Activated CD8-positive, alpha-beta memory T cell treated with anti-CD3 and anti-CD28 coated beads for 36 hours (primary cell): ENCODE results near the gene SPATA17. TPM values are rescaled to one million over a fixed set of nuclear protein-coding genes. Genes with fewer than 3 reads are reported as not detected.

Experiments used
- CTCF ChIA-PET: fragments of 350-600 bp; sonication (Branson Sonifier 250); formaldehyde crosslinking; loops from one replicate; lab custom pipeline; 2021; ENCODE audit warnings: antibody characterized with exemption; lab: Charles Lee
- POLR2A ChIA-PET: fragments of 350-600 bp; sonication (Branson Sonifier 250); formaldehyde crosslinking; loops from one replicate; lab custom pipeline; 2021; ENCODE audit warnings: antibody characterized with exemption; lab: Charles Lee
- total RNA-seq, 2 experiments: library from RNA; stranded (reverse); gene quantifications; one replicate each; pipeline ENCODE4 v1.2.3, GENCODE V29; 2021

Gene SPATA17
- total RNA-seq, 2 experiments from 2014 or later, result 0.27 TPM; not detected in 1

DNA sequence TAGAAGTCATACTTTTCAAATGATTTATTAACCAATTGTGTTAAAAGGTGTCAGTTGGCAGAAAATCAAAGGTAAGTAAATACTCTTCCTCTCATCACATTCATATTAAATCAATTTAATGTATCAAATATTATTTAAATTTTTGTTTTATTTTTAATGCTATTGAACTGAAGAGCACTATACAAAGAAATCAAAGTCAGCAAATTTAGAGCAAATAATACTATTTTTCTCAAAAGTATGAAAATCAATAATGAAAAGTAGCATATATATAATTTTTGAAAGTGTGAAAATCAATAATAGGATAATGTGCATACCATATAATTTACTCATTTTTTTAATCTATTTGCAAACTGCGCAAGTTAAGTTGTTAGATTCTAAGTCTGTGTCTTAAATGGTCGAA is 181.0 kb downstream of the SPATA17 start:
- POLR2A ChIA-PET, result no interaction called here
- CTCF ChIA-PET, result no interaction called here

GRCh38 chr1:217813031-217813430 is 181.9 kb downstream of the SPATA17 start:
- POLR2A ChIA-PET, result no interaction called here
- CTCF ChIA-PET, result no interaction called here

- ChIA-PET POLR2A (no interaction called here), CTCF (no interaction called here)
Observed at GRCh38 chr1:217837691-217838090, 206.5 kb downstream of the SPATA17 start.

DNA sequence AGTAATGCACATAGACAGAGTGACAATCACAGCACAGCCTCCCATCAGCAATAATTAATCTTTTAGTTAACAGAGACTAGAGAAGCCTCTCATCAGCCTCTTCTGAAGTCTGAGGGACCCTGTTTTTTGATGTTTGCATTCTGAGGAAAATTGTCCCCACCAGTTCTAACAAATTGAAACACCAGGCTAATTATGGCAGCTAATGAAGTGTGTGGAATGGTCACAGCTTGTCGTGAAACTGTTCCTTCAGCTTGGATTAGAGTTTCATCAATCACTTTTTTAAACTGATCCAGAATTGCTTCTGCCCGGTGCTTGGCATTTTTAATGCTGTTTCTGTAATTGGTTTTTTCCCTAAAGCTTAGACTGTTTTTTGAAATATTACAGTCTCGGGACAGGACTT is 208.0 kb downstream of the SPATA17 start:
- CTCF ChIA-PET, result no interaction called here

GRCh38 chr1:217846733-217847132 is 215.6 kb downstream of the SPATA17 start:
- POLR2A ChIA-PET, result no interaction called here
- CTCF ChIA-PET, result no interaction called here

More for the DNA sequence above, 208.0 kb downstream of the SPATA17 start:
- POLR2A ChIA-PET, result no interaction called here

DNA sequence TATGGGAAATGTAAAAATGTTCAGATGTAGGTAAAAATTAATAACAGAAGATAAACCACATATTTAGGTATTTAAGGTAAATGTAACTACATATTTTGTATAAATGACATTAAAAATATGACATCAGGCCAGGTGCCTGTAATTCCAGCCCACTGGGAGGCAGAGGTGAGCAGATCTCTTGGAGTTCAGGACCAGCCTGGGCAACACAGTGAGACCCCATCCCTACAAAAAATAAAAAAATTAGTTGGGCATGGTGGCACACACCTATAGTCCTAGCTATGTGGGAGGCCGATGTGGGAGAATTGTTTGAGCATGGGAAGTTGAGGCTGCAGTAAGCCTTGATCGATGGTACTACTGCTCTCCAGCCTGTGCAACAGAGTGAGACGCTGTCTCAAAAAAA is 216.5 kb downstream of the SPATA17 start:
- CTCF ChIA-PET, result no interaction called here
- POLR2A ChIA-PET, result no interaction called here

DNA sequence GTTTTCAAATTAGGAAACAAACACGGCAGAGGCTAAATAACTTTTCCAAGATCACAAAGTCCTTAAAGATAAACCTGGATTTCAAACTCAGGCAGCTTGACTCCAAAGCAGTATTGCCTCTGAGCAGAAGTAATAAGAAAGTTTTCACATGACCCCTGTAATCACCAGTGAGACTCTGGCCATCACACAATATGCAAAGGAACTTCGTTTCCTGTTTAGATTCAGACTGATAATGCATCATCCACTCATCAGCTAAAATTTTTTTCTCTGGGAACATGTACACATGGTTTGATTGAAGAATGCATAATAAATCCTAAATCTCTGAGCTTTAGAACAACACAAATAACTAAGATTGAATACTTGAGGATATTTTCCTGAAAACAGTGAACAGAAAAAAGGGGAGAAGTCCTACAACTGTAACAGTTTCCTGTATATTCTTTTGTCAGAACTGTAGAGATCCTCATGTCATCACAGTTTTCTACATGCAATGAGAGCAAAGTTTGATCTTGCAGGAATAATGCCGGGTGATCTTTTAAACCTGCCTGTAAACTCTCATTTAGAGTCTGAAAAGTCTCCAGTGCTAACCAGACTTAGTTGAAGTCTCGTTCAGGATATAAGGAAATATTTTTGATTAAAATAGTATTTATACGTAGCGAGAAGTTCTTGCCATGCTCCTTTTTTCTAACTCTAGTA is 225.3 kb downstream of the SPATA17 start:
- ChIA-PET POLR2A (no interaction called here), CTCF (no interaction called here)

DNA sequence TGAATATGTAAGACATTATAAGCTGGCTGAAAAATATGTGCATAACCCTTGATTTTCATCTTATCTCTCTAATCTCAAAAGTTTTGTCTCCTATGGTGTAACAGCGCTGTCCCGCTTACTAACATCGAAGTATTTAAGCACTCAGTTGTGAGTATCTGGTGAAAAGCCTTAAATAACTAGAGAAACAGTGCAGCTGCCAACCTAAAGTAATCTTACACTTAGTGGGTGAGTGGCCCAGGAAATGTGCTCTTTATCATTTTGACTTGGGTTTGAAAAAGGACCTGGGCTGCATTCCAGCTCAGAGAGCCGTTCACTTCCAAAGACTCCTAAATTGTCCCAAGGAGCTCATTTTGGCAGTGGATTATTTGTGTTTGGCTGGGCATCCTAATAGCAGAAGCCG is 225.9 kb downstream of the SPATA17 start:
- ChIA-PET POLR2A (no interaction called here), CTCF (no interaction called here)

DNA sequence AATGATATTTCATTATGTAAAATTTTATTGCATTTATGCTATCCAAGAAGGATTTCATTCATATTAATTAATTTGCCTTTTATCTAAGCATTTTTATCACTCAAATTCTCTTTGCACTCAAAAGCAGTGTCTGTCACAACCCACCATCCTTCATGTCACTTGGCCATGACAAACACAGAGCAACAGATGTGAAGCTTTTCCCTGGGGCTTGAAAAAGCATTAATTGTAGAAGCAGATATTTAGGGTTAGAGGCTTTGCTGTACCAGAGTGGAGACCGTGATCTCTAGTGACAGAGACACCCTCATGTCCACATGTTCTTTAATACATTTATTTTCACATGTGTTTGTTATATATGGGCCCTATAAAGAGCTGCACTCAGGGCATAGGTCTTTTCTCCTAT is 230.5 kb downstream of the SPATA17 start:
- CTCF ChIA-PET, result no interaction called here

GRCh38 chr1:217867446-217867995 is 236.4 kb downstream of the SPATA17 start:
- CTCF ChIA-PET, result no interaction called here
- POLR2A ChIA-PET, result no interaction called here

More for the DNA sequence above, 230.5 kb downstream of the SPATA17 start:
- POLR2A ChIA-PET, result no interaction called here

DNA sequence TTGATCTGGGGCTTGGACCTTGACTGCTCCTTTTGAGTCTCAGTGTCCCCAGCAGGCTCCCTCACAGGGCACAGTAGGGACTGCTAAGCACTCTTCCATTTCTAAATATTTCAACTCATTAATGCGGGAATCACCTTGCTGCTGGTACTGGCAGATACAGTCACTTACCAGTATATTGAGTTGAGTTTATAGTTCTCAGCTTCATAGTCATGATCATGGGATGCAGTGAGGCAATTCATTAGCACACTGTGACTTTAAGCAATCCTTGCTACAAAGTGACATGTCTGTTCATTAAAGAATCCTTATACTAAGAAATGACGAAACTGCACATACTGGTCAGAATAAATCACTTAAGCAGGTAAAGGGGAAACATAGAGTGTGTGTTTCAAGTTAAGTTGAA is 240.8 kb downstream of the SPATA17 start:
- POLR2A ChIA-PET, result no interaction called here
- CTCF ChIA-PET, result no interaction called here

GRCh38 chr1:217875229-217875628 is 244.1 kb downstream of the SPATA17 start:
- POLR2A ChIA-PET, result no interaction called here
- CTCF ChIA-PET, result no interaction called here

DNA sequence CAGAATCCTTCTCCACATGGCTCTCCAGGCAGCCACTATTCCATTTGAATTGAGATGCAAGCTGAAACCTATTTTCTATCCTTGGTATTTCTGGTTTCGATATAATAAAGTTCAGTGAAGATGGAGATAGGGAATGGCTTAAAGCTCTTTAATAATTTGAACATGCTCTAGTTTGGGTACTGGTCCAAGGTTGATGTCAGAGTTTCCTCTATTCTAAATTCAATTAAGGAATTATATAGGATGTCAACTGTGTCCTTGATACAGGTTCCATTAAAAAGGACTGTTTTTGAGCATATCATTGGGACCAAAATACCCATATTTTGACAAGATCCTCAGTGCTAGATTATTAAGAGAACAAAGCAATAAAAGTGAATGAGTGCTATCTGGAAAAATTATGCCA is 245.3 kb downstream of the SPATA17 start:
- CTCF ChIA-PET, result no interaction called here

GRCh38 chr1:217876896-217877295 is 245.8 kb downstream of the SPATA17 start:
- ChIA-PET POLR2A (no interaction called here), CTCF (no interaction called here)

More for the DNA sequence above, 245.3 kb downstream of the SPATA17 start:
- POLR2A ChIA-PET, result no interaction called here

- POLR2A ChIA-PET, result no interaction called here
- CTCF ChIA-PET, result no interaction called here
Observed at GRCh38 chr1:217881131-217881543, 250.0 kb downstream of the SPATA17 start.

GRCh38 chr1:217881607-217882332 is 250.6 kb downstream of the SPATA17 start:
- CTCF ChIA-PET, result no interaction called here
- POLR2A ChIA-PET, result no interaction called here

DNA sequence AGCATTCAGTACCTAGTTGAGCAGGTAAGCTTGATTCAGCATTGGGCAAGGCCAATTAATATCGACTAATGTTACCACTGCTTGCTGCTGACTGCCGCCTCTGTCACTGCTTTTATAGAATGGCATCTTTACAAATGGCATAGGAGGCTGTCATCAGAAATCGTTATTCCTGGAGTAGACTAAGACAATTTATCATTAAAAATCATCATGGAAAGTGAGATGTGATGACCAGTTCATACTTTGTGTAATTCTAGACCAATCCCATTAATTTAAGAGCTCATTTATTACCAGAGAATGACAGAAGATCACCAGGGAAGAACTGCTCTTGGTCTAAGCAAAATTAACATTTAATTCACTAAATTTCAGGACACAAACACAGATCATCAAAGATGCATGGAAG is 254.0 kb downstream of the SPATA17 start:
- ChIA-PET POLR2A (no interaction called here), CTCF (no interaction called here)

DNA sequence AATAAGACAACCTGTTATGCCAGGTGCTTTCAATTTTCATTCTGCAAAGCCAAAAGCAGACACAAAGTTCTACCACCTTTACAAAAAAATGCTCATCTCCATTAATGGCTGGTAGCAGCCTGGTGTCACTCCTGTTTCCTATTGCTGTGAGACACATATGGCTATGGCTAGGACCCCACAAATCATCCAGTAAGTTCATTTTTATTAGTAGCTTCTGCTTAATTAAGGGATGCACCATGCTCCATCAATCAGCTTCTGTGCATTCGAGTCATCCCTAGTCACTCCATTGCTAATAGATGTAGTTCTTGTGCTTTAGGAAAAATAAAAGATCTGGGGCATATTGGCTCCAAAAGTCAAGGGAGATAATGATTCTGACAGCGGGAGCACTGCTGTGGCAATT is 257.2 kb downstream of the SPATA17 start:
- CTCF ChIA-PET, result no interaction called here
- POLR2A ChIA-PET, result no interaction called here

DNA sequence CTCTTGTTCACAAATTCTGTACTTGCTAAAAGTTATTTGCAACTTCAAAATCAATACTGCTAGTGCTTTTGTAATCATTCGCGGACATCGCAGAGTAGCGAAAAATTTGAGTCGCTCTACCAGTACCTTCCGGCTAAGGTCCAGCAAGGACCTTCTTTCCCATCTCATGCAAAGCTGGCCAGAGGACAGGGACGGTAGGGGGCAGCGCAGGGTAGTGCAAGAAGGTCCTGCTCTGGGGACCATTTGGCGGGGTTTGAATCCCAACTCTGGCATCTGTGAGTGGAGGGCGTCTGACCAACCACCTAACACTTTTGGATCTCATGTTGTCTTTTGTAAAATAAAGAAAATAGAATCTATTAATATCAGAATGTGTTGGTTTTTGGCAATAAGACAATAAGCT is 258.3 kb downstream of the SPATA17 start:
- POLR2A ChIA-PET, result no interaction called here
- CTCF ChIA-PET, result no interaction called here

- ChIA-PET CTCF (no interaction called here), POLR2A (no interaction called here)
Observed at GRCh38 chr1:217891966-217892365, 260.8 kb downstream of the SPATA17 start.

GRCh38 chr1:217892750-217893149 is 261.6 kb downstream of the SPATA17 start:
- CTCF ChIA-PET, result no interaction called here
- POLR2A ChIA-PET, result no interaction called here
